HS-5 (cell line): ENCODE data around the gene HCK.
A peak's percentile ranks its signal among the peaks of the same experiment; 100 is the strongest.

Experiments
- DNase-seq: peaks from one replicate; pipeline ENCODE4 v3.0.0-alpha.2; 2012; ENCODE audit warnings: low read depth

HCK gene

GRCh38 chr20:32062776-32063170, 10.7 kb downstream of the HCK start:
- DNase-seq, result no peak

DNA sequence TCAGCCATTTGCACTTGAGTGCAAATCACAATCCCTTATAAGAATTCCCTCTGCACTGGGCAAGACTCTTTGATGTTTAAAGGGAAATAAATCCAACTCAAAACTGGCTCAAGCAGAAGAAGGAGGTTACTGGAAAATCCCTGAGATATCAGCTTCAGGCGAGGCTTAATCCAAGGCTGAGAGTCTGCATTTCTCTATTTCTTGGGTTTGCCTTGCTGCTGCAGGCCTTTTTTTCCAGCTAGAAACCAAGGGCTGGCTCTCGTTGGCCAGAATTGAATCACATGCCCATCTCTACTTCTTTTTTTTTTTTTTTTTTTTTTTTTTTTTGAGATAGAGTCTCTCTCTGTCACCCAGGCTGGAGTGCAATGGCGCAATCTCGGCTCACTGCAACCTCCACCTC, 11.7 kb downstream of the HCK start:
- DNase-seq, result no peak

DNA sequence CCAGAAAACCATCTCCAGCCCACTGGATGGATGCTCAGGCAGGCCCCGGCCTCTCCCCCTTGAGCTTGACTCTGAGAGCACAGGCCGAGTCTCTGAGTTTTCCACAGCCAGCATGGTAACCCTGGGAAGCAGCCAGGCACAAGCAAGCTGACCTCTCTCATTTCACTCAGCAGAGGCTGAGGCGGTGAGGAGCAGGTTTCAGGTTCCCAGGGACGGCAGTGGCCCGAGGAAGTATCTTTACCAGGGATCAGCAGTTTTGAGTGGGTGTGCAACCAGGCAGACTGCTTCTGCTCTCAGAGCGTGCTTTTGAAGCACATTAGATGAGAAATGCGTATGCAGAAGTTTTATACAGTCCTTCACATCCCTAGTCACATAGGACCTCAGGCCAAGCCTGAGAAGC, 12.6 kb downstream of the HCK start:
- DNase-seq, result no peak

DNA sequence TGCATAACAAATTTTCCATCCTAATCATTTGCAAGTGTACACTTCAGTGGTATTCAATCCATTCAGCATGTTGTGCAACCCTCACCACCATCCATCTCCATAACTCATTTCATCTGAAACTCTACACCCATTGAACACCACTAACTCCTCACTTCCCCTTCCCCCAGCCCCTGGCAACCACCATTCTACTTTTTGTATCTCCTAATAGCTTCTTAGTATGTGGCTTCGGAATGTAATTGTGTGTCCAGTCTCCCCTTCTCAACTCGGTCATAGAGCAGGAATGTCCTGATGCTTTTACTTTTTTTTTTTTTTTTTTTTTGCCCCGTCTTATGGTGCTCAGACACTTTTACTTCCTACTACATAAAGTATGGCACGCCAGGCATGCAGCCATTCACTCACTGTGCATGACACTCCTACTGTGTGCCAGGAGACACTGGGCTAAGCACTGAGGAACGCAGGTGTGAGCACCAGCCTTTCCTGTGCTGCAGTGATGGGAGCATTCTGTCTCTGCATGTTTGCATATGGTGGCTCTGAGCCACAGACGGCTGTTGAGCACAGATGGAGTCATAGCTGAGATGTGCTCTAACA, 15.3 kb downstream of the HCK start:
- peak; percentile 83 for DNase-seq

DNA sequence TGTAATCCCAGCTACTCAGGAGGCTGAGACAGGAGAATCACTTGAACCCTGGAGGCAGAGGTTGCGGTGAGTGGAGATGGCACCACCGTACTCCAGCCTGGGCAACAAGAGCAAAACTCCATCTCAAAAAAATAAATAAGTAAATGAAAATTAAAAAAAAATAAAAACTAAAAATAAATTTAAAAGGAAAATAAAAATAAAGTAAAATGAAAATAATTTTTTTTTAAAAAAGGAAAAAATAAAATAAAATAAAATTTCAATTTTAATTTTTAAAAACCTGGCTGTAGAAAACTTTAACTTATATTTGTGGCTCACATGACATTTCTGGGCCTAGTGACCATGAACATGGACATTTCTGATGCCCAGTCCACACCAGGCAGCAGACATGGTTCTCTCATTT, 16.1 kb downstream of the HCK start:
- no peak for DNase-seq

DNA sequence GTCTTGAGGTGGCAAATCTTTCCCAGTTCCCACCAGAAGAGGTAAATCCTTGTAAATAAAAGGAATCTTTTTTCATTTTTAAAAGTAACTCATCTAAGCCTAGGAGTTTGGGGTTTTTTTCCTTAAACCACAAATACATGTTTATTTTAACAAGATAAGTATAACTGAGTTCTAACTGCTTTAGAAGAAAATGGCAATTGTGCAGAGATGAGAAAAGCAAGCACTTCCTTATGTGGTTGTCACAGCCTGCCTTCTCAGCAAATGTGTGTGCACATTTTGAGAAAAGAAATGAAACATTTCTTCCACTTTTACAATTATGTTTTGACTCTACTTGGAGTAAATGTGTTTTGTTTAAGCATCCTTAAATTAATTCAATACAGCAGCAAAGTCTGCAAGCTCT, 17.7 kb downstream of the HCK start:
- DNase-seq, result no peak

DNA sequence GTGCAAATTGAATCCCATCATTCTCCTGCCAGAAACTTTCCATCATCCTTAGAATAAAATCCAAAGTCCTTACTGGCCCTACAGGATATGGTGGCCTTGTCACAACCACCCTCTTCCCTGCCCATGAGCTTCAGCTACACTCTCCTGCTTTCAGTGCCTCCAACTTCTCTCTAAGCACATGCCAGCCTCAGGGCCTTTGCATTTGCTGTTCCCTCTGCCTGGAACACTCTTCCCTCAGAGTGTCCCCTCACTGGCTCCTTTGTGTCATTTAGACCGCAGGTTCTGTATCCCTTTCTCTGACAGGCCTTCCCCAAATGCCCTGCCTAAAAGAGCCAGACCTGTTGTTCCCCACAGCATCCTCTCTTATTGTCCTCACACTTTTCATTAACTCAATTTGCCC, 18.2 kb downstream of the HCK start:
- no peak for DNase-seq

GRCh38 chr20:32070690-32071213, 18.7 kb downstream of the HCK start:
- no peak for DNase-seq

GRCh38 chr20:32071395-32072167, 19.5 kb downstream of the HCK start:
- no peak for DNase-seq

DNA sequence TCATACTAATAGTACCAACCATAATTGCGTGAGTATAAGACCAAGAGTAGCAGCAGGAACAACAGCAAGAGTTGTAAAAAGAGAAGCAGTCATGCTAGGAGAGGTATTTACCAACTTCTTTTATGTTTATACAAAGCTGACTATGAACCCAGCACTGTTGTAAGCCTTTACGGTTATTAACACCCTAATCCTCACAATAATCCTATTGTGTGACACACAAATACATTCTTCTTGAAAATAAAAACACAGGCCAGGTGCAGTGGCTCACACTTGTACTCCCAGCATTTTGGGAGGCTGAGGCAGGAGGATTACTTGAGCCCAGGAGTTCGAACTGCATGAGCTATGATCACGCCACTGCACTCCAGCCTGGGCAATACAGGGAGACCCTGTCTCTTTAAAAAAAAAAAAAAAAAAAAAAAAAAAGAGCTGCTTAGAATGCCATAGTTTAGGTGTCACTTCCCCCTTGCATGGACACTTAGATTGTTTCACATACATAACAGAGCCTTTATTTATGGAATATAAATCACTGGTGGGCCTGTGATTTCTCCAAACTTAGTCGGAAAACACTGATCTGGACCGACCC, 20.2 kb downstream of the HCK start:
- no peak for DNase-seq

GRCh38 chr20:32075534-32075933, 23.5 kb downstream of the HCK start:
- DNase-seq, result no peak

- no peak for DNase-seq
These were observed 25.1 kb downstream of the HCK start for GRCh38 chr20:32077190-32077589.

DNA sequence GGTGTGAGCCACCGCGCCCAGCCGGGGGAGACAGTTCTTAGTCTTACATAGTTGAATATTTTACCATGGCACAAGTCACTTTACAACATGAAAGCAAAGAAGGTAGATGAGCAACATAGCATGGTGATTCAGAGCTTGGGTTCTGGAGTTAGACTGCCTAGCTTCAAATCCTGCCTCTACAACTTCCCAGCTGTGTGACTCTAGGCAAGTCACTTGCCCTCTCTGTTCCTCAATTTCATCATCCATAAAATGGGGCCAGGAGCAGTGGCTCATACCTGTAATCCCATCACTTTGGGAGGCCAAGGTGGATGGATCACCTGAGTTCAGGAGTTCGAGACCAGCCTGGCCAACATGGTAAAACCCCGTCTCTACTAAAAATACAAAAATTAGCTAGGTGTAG, 26.3 kb downstream of the HCK start:
- DNase-seq, result no peak

GRCh38 chr20:32078791-32079190, 26.7 kb downstream of the HCK start:
- no peak for DNase-seq

DNA sequence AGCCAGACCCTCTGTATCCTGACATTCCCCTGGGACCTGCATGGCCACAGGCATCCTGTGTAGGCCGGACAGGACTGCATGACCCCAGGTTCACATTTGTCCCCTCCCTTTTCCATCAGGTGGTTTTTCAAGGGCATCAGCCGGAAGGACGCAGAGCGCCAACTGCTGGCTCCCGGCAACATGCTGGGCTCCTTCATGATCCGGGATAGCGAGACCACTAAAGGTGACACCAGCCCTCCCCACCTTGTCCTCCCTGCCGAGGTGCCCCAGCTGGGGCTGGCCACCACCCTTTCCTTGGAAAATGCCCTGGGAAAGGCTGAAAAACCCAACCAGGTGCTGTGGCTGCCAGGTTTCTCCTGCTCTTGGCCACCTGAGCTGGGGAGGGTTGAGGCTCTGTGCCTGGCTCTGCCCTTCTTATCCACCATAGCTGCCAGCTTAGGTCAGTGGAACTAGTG, 27.6 kb downstream of the HCK start:
- no peak for DNase-seq

DNA sequence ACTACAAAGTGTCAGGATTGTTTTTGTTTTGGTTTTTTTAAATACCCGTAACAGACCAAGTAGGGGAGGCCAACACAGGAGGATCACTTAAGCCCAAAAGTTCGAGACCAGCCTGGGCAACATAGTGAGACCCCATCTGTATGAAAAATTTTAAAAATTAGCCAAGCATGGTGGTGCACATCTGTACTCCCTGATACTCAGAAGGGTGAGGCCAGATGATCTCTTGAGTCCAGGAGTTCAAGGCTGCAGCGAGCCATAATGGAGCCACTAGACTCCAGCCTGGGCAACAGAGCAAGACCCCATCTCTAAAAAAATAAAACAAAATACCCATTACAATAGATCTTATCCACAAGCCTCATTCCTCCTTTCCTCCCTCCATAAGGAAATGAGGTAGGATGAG, 28.7 kb downstream of the HCK start:
- DNase-seq, result no peak

DNA sequence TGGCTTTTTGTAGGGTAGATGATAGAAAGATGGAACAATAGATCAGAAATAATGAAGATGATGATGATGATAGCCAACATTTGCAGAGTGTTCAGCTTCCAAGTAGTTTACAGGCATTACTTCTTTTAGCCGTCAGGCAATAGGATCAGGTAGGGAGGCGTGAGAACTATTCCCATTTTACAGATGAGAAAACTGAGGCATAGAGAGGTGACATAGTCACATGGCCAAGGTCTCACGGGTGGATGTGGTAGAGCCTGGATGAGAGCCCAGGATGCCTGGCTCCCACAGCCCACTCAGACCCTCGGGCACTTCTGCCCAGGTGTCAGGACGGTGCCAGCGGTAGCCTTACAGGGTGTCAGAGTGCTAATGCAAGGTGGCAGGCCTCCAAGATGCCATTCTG, 31.4 kb downstream of the HCK start:
- no peak for DNase-seq

- DNase-seq, result no peak
These were observed 35.0 kb downstream of the HCK start for GRCh38 chr20:32087070-32087469.

GRCh38 chr20:32088759-32089158, 36.7 kb downstream of the HCK start:
- DNase-seq, result no peak

GRCh38 chr20:32089637-32090362, 37.8 kb downstream of the HCK start:
- DNase-seq, result no peak

GRCh38 chr20:32091888-32092346, 39.9 kb downstream of the HCK start:
- peak; percentile 20 for DNase-seq

DNA sequence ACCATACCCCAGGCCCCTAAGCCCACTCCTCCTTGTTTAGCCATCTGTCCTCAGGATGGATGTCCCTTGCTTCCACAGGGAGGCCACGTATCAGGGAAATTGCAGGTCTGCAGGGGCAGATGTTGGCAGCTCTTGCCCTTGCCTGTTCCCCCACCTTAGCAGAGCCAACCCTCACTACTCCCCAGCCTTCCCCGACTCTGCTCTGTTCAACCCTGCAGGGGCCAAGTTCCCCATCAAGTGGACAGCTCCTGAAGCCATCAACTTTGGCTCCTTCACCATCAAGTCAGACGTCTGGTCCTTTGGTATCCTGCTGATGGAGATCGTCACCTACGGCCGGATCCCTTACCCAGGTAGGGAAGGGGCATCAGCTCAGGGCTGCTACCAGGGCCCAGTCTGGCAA, 46.7 kb downstream of the HCK start:
- DNase-seq, result no peak
